IMR-90 (cell line): ENCODE measurements around the gene AXIN1.

Experiments used
- BHLHE40 ChIP-seq: fragments of 150-350 bp; IDR thresholded peaks from 2 replicates; pipeline ENCODE4 v1.6.1; 2016; ENCODE audit warnings: mild to moderate bottlenecking, low read depth, low read length
- CTCF ChIP-seq: conservative IDR thresholded peaks from 2 replicates; pipeline ENCODE4 v1.5.1; 2012; ENCODE audit warnings: mild to moderate bottlenecking, low read depth, low read length, improper control_type of control experiment
- MAZ ChIP-seq: IDR thresholded peaks from 2 replicates; pipeline ENCODE4 v1.6.1; 2012; ENCODE audit warnings: low read depth, mild to moderate bottlenecking, low read length, improper control_type of control experiment, moderate library complexity, borderline replicate concordance
- POLR2A ChIP-seq: IDR thresholded peaks from 2 replicates; pipeline ENCODE4 v1.6.1; 2012; ENCODE audit warnings: mild to moderate bottlenecking, low read depth, low read length
- RAD21 ChIP-seq: IDR thresholded peaks from 2 replicates; pipeline ENCODE4 v1.6.1; 2012; ENCODE audit warnings: low read length, improper control_type of control experiment

GRCh38 chr16:337975-338575, 14.4 kb downstream of the AXIN1 start:
- TF ChIP-seq POLR2A, result no peak
- TF ChIP-seq BHLHE40, result no peak
- TF ChIP-seq CTCF, result no peak
- no peak for TF ChIP-seq MAZ
- no peak for TF ChIP-seq RAD21
